Frontal cortex (tissue), 4 donors: ENCODE data around the gene RLN3. TPM values are rescaled to one million over a fixed set of nuclear protein-coding genes. Genes with fewer than 3 reads are reported as not detected.
"Not testable (repeated sequence)": the region's sequence is repeated elsewhere in the genome, so short reads cannot be mapped to it uniquely, and the experiment has no call there.

Experiments used
- DNase-seq, 2 donors: peaks; one replicate each; pipeline ENCODE4 v3.0.0; 2012; ENCODE audit warnings: low spot score in 2 of 2
- FAIRE-seq: peaks from 2 replicates; lab custom pipeline; 2012; peaks lifted over from hg19 to GRCh38; lab: Jason Lieb, UNC
- total RNA-seq: library from RNA; depleted of rRNA; stranded (reverse); fragments of >200 nt; gene quantifications from one replicate; pipeline ENCODE4 v1.2.3, GENCODE V29; 2014
- donor health status: control.
- donor health status: control.
- donor health status: control.

The RLN3 gene
- total RNA-seq, 1 donor from 2014 or later: not detected

- not testable (repeated sequence) for DNase-seq, FAIRE-seq
These were observed 23.0 kb downstream of the RLN3 start for GRCh38 chr19:14050961-14051360.

GRCh38 chr19:14051980-14052379 lies 24.0 kb downstream of the RLN3 start:
- no peak for FAIRE-seq
- DNase-seq: no peak

- no peak for FAIRE-seq
- DNase-seq: no peak
These were observed 24.5 kb downstream of the RLN3 start for GRCh38 chr19:14052470-14052869.

- FAIRE-seq (no peak), DNase-seq (no peak)
These were observed 25.1 kb downstream of the RLN3 start for GRCh38 chr19:14053032-14053431.

GRCh38 chr19:14053500-14053899 lies 25.6 kb downstream of the RLN3 start:
- DNase-seq (no peak), FAIRE-seq (no peak)

GRCh38 chr19:14054099-14054498 lies 26.2 kb downstream of the RLN3 start:
- DNase-seq (no peak), FAIRE-seq (no peak)

- DNase-seq (no peak), FAIRE-seq (no peak)
These were observed 26.8 kb downstream of the RLN3 start for GRCh38 chr19:14054721-14055120.

- DNase-seq (no peak), FAIRE-seq (no peak)
These were observed 27.4 kb downstream of the RLN3 start for GRCh38 chr19:14055396-14055795.

- FAIRE-seq (no peak), DNase-seq (no peak)
These were observed 28.2 kb downstream of the RLN3 start for GRCh38 chr19:14056069-14056666.

GRCh38 chr19:14056741-14057356 lies 28.9 kb downstream of the RLN3 start:
- DNase-seq (peak in 1 of 2 donors; percentile 39), FAIRE-seq (no peak)

- FAIRE-seq (no peak), DNase-seq (no peak)
These were observed 30.5 kb downstream of the RLN3 start for GRCh38 chr19:14058182-14059092.

- no peak for DNase-seq
- no peak for FAIRE-seq
These were observed 31.1 kb downstream of the RLN3 start for GRCh38 chr19:14059093-14059480.

GRCh38 chr19:14059652-14060155 lies 31.8 kb downstream of the RLN3 start:
- no peak for FAIRE-seq
- DNase-seq: no peak

GRCh38 chr19:14061081-14061749 lies 33.3 kb downstream of the RLN3 start:
- FAIRE-seq: no peak
- DNase-seq: no peak

GRCh38 chr19:14061751-14062557 lies 34.0 kb downstream of the RLN3 start, which contains the start of gene PALM3:
TSS of gene PALM3 (minus strand) at chr19:14062076. CDS start at chr19:14061980, 96 bp downstream.
- DNase-seq: no peak
- no peak for FAIRE-seq

- FAIRE-seq: no peak
- no peak for DNase-seq
These were observed 34.6 kb downstream of the RLN3 start for GRCh38 chr19:14062558-14062855.

- DNase-seq (no peak), FAIRE-seq (no peak)
These were observed 35.2 kb downstream of the RLN3 start for GRCh38 chr19:14063105-14063504.

- no peak for DNase-seq
- no peak for FAIRE-seq
These were observed 38.2 kb downstream of the RLN3 start for GRCh38 chr19:14066134-14066533.

- FAIRE-seq (no peak), DNase-seq (no peak)
These were observed 42.5 kb downstream of the RLN3 start for GRCh38 chr19:14070268-14071050.
